ENCODE results near the gene BPIFB6. TPM values are rescaled to one million over a fixed set of nuclear protein-coding genes. Genes with fewer than 3 reads are reported as not detected.

BPIFB6 gene
- total and polyA plus RNA-seq, 4 donors: not detected

DNA sequence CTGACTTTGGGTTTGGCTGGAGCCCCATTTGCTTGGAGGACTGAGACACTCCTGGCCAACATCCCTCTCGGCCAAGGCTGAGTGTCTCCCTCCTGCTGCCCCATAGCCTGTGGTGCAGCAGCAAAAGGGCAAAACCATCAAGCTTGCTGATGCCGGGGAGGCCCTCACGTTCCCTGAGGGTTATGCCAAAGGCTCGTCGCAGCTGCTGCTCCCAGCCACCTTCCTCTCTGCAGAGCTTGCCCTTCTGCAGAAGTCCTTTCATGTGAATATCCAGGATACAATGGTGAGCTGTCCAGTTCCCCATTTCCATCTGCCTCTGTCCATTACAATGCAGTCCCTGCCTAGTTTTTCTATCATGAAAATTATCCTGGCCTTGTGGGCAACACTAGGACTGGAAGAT, 6.0 kb downstream of the BPIFB6 start:
- TF ChIP-seq NR2F2 (IDR thresholded peaks at IDR 0.05) (no peak), GABPA (IDR thresholded peaks at IDR 0.05 in 1 of 2, conservative IDR thresholded peaks at IDR 0.05 in 1 of 2) (no peak), SP1 (IDR thresholded peaks at IDR 0.05) (no peak), TAF1 (conservative IDR thresholded peaks at IDR 0.05) (no peak), HNF4G (IDR thresholded peaks at IDR 0.05) (no peak), RXRA (IDR thresholded peaks at IDR 0.05) (no peak), RAD21 (IDR thresholded peaks at IDR 0.05) (no peak), FOXA1 (IDR thresholded peaks at IDR 0.05) (no peak), JUND (IDR thresholded peaks at IDR 0.05) (no peak), YY1 (IDR thresholded peaks at IDR 0.05) (no peak), HNF4A (conservative IDR thresholded peaks at IDR 0.05) (no peak), EGR1 (IDR thresholded peaks at IDR 0.05; ENCODE audit: low read depth in 2 of 2) (no peak), FOXA2 (IDR thresholded peaks at IDR 0.05) (no peak)
- TF ChIP-seq, protein P1, sequence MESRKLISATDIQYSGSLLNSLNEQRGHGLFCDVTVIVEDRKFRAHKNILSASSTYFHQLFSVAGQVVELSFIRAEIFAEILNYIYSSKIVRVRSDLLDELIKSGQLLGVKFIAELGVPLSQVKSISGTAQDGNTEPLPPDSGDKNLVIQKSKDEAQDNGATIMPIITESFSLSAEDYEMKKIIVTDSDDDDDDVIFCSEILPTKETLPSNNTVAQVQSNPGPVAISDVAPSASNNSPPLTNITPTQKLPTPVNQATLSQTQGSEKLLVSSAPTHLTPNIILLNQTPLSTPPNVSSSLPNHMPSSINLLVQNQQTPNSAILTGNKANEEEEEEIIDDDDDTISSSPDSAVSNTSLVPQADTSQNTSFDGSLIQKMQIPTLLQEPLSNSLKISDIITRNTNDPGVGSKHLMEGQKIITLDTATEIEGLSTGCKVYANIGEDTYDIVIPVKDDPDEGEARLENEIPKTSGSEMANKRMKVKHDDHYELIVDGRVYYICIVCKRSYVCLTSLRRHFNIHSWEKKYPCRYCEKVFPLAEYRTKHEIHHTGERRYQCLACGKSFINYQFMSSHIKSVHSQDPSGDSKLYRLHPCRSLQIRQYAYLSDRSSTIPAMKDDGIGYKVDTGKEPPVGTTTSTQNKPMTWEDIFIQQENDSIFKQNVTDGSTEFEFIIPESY (IDR thresholded peaks at IDR 0.05): no peak
- TF ChIP-seq, protein P2, sequence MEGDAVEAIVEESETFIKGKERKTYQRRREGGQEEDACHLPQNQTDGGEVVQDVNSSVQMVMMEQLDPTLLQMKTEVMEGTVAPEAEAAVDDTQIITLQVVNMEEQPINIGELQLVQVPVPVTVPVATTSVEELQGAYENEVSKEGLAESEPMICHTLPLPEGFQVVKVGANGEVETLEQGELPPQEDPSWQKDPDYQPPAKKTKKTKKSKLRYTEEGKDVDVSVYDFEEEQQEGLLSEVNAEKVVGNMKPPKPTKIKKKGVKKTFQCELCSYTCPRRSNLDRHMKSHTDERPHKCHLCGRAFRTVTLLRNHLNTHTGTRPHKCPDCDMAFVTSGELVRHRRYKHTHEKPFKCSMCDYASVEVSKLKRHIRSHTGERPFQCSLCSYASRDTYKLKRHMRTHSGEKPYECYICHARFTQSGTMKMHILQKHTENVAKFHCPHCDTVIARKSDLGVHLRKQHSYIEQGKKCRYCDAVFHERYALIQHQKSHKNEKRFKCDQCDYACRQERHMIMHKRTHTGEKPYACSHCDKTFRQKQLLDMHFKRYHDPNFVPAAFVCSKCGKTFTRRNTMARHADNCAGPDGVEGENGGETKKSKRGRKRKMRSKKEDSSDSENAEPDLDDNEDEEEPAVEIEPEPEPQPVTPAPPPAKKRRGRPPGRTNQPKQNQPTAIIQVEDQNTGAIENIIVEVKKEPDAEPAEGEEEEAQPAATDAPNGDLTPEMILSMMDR (IDR thresholded peaks at IDR 0.05; ENCODE audit: low read depth, low read length, missing input control): no peak
- TF ChIP-seq, protein P3, sequence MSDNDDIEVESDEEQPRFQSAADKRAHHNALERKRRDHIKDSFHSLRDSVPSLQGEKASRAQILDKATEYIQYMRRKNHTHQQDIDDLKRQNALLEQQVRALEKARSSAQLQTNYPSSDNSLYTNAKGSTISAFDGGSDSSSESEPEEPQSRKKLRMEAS (IDR thresholded peaks at IDR 0.05): no peak
- TF ChIP-seq, protein P4, sequence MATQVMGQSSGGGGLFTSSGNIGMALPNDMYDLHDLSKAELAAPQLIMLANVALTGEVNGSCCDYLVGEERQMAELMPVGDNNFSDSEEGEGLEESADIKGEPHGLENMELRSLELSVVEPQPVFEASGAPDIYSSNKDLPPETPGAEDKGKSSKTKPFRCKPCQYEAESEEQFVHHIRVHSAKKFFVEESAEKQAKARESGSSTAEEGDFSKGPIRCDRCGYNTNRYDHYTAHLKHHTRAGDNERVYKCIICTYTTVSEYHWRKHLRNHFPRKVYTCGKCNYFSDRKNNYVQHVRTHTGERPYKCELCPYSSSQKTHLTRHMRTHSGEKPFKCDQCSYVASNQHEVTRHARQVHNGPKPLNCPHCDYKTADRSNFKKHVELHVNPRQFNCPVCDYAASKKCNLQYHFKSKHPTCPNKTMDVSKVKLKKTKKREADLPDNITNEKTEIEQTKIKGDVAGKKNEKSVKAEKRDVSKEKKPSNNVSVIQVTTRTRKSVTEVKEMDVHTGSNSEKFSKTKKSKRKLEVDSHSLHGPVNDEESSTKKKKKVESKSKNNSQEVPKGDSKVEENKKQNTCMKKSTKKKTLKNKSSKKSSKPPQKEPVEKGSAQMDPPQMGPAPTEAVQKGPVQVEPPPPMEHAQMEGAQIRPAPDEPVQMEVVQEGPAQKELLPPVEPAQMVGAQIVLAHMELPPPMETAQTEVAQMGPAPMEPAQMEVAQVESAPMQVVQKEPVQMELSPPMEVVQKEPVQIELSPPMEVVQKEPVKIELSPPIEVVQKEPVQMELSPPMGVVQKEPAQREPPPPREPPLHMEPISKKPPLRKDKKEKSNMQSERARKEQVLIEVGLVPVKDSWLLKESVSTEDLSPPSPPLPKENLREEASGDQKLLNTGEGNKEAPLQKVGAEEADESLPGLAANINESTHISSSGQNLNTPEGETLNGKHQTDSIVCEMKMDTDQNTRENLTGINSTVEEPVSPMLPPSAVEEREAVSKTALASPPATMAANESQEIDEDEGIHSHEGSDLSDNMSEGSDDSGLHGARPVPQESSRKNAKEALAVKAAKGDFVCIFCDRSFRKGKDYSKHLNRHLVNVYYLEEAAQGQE (IDR thresholded peaks at IDR 0.05): no peak
- TF ChIP-seq, protein P5, sequence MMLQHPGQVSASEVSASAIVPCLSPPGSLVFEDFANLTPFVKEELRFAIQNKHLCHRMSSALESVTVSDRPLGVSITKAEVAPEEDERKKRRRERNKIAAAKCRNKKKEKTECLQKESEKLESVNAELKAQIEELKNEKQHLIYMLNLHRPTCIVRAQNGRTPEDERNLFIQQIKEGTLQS (IDR thresholded peaks at IDR 0.05): no peak
- no peak for DNase-seq (ENCODE audit: low spot score)
- Histone ChIP-seq H3K27me3 (ENCODE audit: control insufficient read depth in 4 of 4, insufficient read depth in 4 of 4, low read length in 3 of 4) (no peaks in the 10 kb centered on the region), H3K9ac (ENCODE audit: low read depth in 1 of 2, low read length in 2 of 2) (no peak overlapping the region), H3K36me3 (ENCODE audit: control insufficient read depth in 4 of 4, insufficient read depth in 3 of 4, low read depth in 1 of 4, low read length in 3 of 4) (no peaks in the 10 kb centered on the region), H3K4me3 (ENCODE audit: low read depth in 1 of 3, low read length in 3 of 3) (no peak overlapping the region), H3K9me3 (ENCODE audit: control insufficient read depth in 4 of 4, low read length in 3 of 4) (no peaks in the 10 kb centered on the region), H3K27ac (ENCODE audit: low read depth in 1 of 2, low read length in 2 of 2) (no peak overlapping the region), H3K4me1 (ENCODE audit: control insufficient read depth in 4 of 4, insufficient read depth in 4 of 4, low read length in 3 of 4) (no peaks in the 10 kb centered on the region)
- WGBS: 65% methylated on average over 5 of the region's 5 CpGs
